Muscle of leg (tissue), 16 donors: ENCODE measurements around the gene GNG4. TPM values are rescaled to one million over a fixed set of nuclear protein-coding genes. Genes with fewer than 3 reads are reported as not detected.

Source experiments
- DNase-seq: peaks from one replicate; pipeline ENCODE4 v3.0.0; 2013
- H3K27ac ChIP-seq: one replicate; pipeline ENCODE4 v1.5.1; 2013; ENCODE audit warnings: mild to moderate bottlenecking, low read length, control low read depth
- H3K27me3 ChIP-seq: one replicate; pipeline ENCODE4 v1.6.1; 2013; ENCODE audit warnings: low read length; ENCODE audit not compliant: control insufficient read depth, insufficient read depth
- H3K36me3 ChIP-seq: one replicate; pipeline ENCODE4 v1.6.1; 2013; ENCODE audit warnings: low read length; ENCODE audit not compliant: control insufficient read depth, insufficient read depth
- H3K4me1 ChIP-seq: one replicate; pipeline ENCODE4 v1.6.1; 2013; ENCODE audit warnings: low read length; ENCODE audit not compliant: control insufficient read depth, insufficient read depth
- H3K4me3 ChIP-seq: one replicate; pipeline ENCODE4 v1.5.1; 2013; ENCODE audit warnings: low read length, control low read depth
- H3K9me3 ChIP-seq: replicated peaks from 2 replicates; pipeline ENCODE4 v1.6.1; 2013; ENCODE audit warnings: low read depth, low read length; ENCODE audit not compliant: control insufficient read depth
- WGBS: methylation state at CpG from one replicate; pipeline ENCODE4 v1.1.5; 2013; ENCODE audit warnings: missing lambda C conversion rate; ENCODE audit not compliant: insufficient coverage; 5-methylcytosine and 5-hydroxymethylcytosine counted together
- long read RNA-seq, 11 donors: transcript quantifications; one replicate each; lab custom pipeline, GENCODE V29; 2026
- polyA plus RNA-seq, 8 donors: library from polyadenylated mRNA; unstranded; fragments of 120-200 nt; gene quantifications; one replicate each; pipeline versions ENCODE4 v1.2.1 to v1.2.3, GENCODE V29; 2013; ENCODE audit warnings: inconsistent platforms in 1 of 8, low replicate concordance in 1 of 8; ENCODE audit not compliant: insufficient read length in 8 of 8, insufficient read depth in 1 of 8
- total RNA-seq: library from RNA; stranded (reverse); fragments of 120-200 nt; gene quantifications from one replicate; pipeline ENCODE4 v1.2.4, GENCODE V29; 2013

Gene GNG4
- total RNA-seq (0.27 TPM), polyA plus RNA-seq (1 to 10 TPM in 2 of 8 donors, under 1 TPM in 6; 0.44 to 4.0 (median 0.69) TPM)
- long read RNA-seq, donor 1, result 0 reads
- long read RNA-seq, donor 2, result 0 reads
- long read RNA-seq, donor 3, result 0 reads
- long read RNA-seq, donor 4, result 0 reads
- long read RNA-seq, donor 5, result 0 reads
- long read RNA-seq, donor 6, result 0 reads
- long read RNA-seq, donor 7, full-length matches to known transcripts, result 2 of 2 reads
- long read RNA-seq, donor 7, partial matches to known transcripts, result 0 of 2 reads
- long read RNA-seq, donor 7, other reads (novel, unspliced or antisense), result 0 of 2 reads
- long read RNA-seq, donor 8, result 0 reads
- long read RNA-seq, donor 9, result 0 reads
- long read RNA-seq, donor 10, result 0 reads
- long read RNA-seq, donor 11, full-length matches to known transcripts, result 2 of 2 reads
- long read RNA-seq, donor 11, partial matches to known transcripts, result 0 of 2 reads
- long read RNA-seq, donor 11, other reads (novel, unspliced or antisense), result 0 of 2 reads

- Histone ChIP-seq H3K4me1 (peaks cover 19% of the 10 kb centered on the region), H3K4me3 (peak within 1 kb of the TSS; percentile 41), H3K36me3 (no peaks in the 10 kb centered on the region), H3K27ac (no peak within 1 kb of the TSS), H3K27me3 (peaks cover 64% of the 10 kb centered on the region), H3K9me3 (no peaks in the 10 kb centered on the region)
- under 1% methylated on average over 85 of the region's 111 CpGs for WGBS
- DNase-seq, result peak; percentile 43
These were observed at the start of gene GNG4 for GRCh38 chr1:235649368-235650163. GNG4 (minus strand) TSS chr1:235649784; CDS start chr1:235583838, 65,946 bp downstream.

GRCh38 chr1:235697508-235697907 lies 47.9 kb upstream of the GNG4 start:
- H3K4me1 ChIP-seq, result no peaks in the 10 kb centered on the region
- no peaks in the 10 kb centered on the region for H3K9me3 ChIP-seq
- WGBS, result 100% methylated on average over 2 of the region's 2 CpGs
- no peak overlapping the region for H3K27ac ChIP-seq
- H3K36me3 ChIP-seq, result peaks cover 8% of the 10 kb centered on the region
- no peak for DNase-seq
- H3K27me3 ChIP-seq, result no peaks in the 10 kb centered on the region
- H3K4me3 ChIP-seq, result no peak overlapping the region

GRCh38 chr1:235689356-235689755 lies 39.8 kb upstream of the GNG4 start:
- Histone ChIP-seq H3K36me3 (peaks cover 15% of the 10 kb centered on the region), H3K27ac (no peak overlapping the region), H3K4me3 (no peak overlapping the region), H3K9me3 (no peaks in the 10 kb centered on the region), H3K27me3 (no peaks in the 10 kb centered on the region), H3K4me1 (no peaks in the 10 kb centered on the region)
- no CpG with 5 or more reads among the region's 4 CpGs for WGBS
- no peak for DNase-seq

- Histone ChIP-seq H3K27ac (no peak overlapping the region), H3K4me3 (no peak overlapping the region), H3K4me1 (no peaks in the 10 kb centered on the region), H3K27me3 (no peaks in the 10 kb centered on the region), H3K9me3 (no peaks in the 10 kb centered on the region), H3K36me3 (peaks cover 15% of the 10 kb centered on the region)
- no CpG with 5 or more reads among the region's 3 CpGs for WGBS
- no peak for DNase-seq
These were observed 38.5 kb upstream of the GNG4 start for GRCh38 chr1:235688096-235688495.

GRCh38 chr1:235683653-235684052 lies 34.1 kb upstream of the GNG4 start:
- no peak for DNase-seq
- no CpG with 5 or more reads among the region's 1 CpG for WGBS
- H3K36me3 ChIP-seq, result peaks cover 8% of the 10 kb centered on the region
- H3K27ac ChIP-seq, result no peak overlapping the region
- no peaks in the 10 kb centered on the region for H3K9me3 ChIP-seq
- no peak overlapping the region for H3K4me3 ChIP-seq
- no peaks in the 10 kb centered on the region for H3K27me3 ChIP-seq
- no peaks in the 10 kb centered on the region for H3K4me1 ChIP-seq

GRCh38 chr1:235682216-235682615 lies 32.6 kb upstream of the GNG4 start:
- WGBS, result 92% methylated on average over 3 of the region's 3 CpGs
- DNase-seq, result no peak
- Histone ChIP-seq H3K27ac (no peak overlapping the region), H3K9me3 (no peaks in the 10 kb centered on the region), H3K27me3 (no peaks in the 10 kb centered on the region), H3K36me3 (peaks cover 8% of the 10 kb centered on the region), H3K4me1 (no peaks in the 10 kb centered on the region), H3K4me3 (no peak overlapping the region)

GRCh38 chr1:235679644-235680043 lies 30.1 kb upstream of the GNG4 start:
- Histone ChIP-seq H3K27me3 (no peaks in the 10 kb centered on the region), H3K4me3 (no peak overlapping the region), H3K27ac (no peak overlapping the region), H3K4me1 (no peaks in the 10 kb centered on the region), H3K9me3 (no peaks in the 10 kb centered on the region), H3K36me3 (peaks cover 6% of the 10 kb centered on the region)
- DNase-seq, result no peak
- WGBS, result 80% methylated on average over 2 of the region's 3 CpGs

GRCh38 chr1:235679005-235679404 lies 29.4 kb upstream of the GNG4 start:
- Histone ChIP-seq H3K4me3 (no peak overlapping the region), H3K36me3 (peaks cover 4% of the 10 kb centered on the region), H3K27me3 (no peaks in the 10 kb centered on the region), H3K9me3 (no peaks in the 10 kb centered on the region), H3K4me1 (no peaks in the 10 kb centered on the region), H3K27ac (no peak overlapping the region)
- DNase-seq, result no peak
- WGBS, result 71% methylated on average over 1 of the region's 2 CpGs

- 99% methylated on average over 8 of the region's 10 CpGs for WGBS
These were observed 25.7 kb upstream of the GNG4 start for GRCh38 chr1:235675152-235675890.

More at GRCh38 chr1:235675152-235675890, 25.7 kb upstream of the GNG4 start:
- Histone ChIP-seq H3K4me1 (no peaks in the 10 kb centered on the region), H3K4me3 (no peak overlapping the region), H3K36me3 (peaks cover 4% of the 10 kb centered on the region), H3K9me3 (peaks cover 3% of the 10 kb centered on the region), H3K27ac (no peak overlapping the region), H3K27me3 (no peaks in the 10 kb centered on the region)
- no peak for DNase-seq
